GM13977 (cell line): Measurements from ENCODE around the gene FAF2.

Experiments used
- DNase-seq: peaks from one replicate; pipeline ENCODE4 v3.0.0; 2012; ENCODE audit warnings: low spot score
- in situ Hi-C: fragments of 300-500 bp; cut with MboI; formaldehyde crosslinking; loops from one replicate; pipeline ENCODE4 v1.12.0; 2022; ENCODE audit warnings: low sequenced_read_pairs, low pct_unique_long_range_greater_than_20kb, mixed read lengths, inconsistent platforms; ENCODE audit not compliant: unreplicated experiment
- TF ChIP-seq, protein P1 (sequence below): IDR thresholded peaks from 2 replicates; pipeline ENCODE4 v1.5.1; 2012; ENCODE audit warnings: mild to moderate bottlenecking, control low read depth; ENCODE audit not compliant: insufficient read depth; ENCODE audit errors: extremely low read depth, missing control alignments

FAF2 gene

DNA sequence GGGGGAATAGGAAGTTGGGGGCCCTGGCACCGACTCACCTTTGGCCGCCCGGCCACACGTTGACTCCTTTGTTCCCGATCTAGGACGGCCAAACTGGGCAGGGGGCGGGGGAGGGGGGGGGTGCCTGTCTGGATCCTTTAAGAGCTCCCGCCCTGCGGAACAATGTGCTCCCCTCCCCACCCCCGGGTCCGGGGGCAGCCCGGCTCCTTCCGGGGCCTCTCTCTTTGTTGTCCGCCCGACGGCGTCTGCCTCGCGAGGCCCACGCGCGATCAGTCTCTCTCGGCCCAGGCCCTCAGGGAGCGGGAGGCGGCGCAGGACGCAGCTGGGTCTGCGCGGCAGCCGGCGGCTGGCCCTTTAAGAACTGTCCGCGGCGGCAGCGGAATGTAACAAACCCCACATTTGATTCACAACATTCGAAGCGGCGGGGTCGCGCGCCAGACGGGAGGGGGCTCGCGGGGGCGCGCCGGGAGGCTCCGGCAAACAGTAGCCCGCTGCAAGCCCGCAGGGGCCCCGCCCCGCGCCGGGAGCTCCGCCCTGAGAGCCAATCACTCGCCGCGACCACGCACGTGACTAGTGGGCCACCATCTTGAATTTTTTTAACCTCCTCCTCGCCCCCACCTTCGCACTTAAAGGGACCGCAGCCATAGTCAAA, 88.8 kb downstream of the FAF2 start, which contains the start of gene RNF44:
Gene RNF44 (minus strand): TSS at position 501 of the 652 bp plus-strand sequence. CDS start 4,930 bp downstream, outside the sequence.
- peak; percentile 96 for DNase-seq

DNA sequence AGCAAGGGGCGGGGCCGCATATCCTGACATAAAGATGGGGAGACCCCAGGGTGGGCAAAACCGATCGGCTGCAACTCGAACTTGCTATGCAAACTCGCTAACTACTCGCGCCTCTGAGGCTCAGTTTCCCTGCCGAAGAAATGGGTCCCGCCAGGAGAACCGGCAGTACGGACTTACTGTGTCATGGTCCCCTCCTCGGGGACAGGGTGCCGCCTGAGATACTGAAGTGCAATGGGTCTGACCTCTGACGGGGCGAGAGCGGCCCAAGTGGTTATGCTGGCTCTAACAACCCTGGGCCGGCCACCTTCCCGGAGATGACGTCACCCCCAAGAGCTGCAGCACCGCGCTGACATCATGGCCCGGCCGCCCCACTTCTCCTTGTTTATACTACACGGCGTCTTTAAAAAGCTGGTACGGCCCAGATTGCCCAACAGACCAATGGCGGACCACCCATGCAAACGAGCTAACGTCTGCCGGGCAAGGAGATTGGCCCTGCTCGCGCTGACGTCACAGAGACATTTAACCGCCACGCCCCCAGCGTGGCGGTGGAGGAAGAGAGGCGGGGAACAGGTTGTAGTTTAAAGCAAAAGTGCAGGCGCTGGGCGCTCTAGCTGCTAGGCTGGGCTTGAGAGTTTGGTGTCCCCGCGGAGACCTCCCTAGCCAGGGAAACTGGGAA, 89.5 kb downstream of the FAF2 start:
- TF ChIP-seq, protein P1, sequence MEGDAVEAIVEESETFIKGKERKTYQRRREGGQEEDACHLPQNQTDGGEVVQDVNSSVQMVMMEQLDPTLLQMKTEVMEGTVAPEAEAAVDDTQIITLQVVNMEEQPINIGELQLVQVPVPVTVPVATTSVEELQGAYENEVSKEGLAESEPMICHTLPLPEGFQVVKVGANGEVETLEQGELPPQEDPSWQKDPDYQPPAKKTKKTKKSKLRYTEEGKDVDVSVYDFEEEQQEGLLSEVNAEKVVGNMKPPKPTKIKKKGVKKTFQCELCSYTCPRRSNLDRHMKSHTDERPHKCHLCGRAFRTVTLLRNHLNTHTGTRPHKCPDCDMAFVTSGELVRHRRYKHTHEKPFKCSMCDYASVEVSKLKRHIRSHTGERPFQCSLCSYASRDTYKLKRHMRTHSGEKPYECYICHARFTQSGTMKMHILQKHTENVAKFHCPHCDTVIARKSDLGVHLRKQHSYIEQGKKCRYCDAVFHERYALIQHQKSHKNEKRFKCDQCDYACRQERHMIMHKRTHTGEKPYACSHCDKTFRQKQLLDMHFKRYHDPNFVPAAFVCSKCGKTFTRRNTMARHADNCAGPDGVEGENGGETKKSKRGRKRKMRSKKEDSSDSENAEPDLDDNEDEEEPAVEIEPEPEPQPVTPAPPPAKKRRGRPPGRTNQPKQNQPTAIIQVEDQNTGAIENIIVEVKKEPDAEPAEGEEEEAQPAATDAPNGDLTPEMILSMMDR = no peak
- DNase-seq = peak; percentile 94
- in situ Hi-C loops = no loop called here

More for the DNA sequence above, 88.8 kb downstream of the FAF2 start, which contains the start of gene RNF44:
- TF ChIP-seq, protein P1 = no peak
- in situ Hi-C loops = no loop called here

DNA sequence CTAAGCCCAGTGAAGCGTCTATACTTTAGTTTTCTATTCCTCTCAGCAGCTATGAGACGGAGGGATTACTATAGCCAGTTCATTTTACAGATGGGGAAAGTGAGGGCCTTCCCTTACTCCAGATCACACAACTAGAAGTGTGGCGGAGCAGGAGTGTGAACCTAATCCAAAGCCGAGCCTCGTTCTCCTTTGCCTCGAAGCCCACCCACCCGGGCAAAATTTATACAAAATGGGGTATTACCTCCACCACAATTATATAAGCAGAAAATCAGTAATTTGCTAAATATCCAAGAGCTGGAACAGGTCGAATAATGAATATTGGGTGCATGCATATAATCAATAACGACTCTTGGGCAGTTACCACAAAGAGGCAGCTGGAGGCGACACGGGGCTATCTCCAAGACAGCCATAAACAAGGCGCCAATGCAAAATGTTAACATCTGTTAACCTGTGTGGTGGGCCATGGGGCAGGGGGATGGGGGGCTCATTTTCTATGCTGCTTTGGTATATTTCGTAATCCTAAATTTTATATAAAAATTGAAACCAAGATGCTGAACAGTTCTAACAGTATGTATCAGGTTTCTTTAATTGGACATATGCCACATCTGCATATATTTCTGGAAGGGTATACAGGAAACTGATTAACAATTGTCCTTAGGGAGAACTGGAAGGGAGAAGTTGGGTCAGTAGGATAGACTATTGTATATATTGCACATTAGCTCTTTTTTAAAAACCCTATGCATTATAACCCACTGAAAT, 90.2 kb downstream of the FAF2 start:
- in situ Hi-C loops = no loop called here
- no peak for DNase-seq
- TF ChIP-seq, protein P1 = no peak

DNA sequence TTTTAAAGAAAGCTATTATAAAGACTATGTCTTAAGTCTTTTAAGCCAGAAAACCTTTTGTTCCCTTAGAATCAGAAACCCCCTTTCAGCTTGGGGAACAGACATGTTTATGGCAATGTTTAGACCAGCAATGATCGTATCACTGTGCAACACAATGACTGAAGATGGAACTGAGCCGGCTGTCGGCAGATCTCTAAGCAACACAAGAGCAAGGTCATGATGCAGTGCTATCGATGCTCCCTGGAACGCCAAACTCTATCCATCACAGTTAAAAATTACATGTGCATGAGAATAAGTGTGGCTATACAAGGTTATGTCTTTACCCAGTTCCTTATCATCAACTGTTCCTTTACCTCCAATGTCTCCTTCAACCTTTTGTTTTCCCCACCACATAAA, 90.8 kb downstream of the FAF2 start:
- no peak for DNase-seq
- in situ Hi-C loops = no loop called here
- TF ChIP-seq, protein P1 = no peak

DNA sequence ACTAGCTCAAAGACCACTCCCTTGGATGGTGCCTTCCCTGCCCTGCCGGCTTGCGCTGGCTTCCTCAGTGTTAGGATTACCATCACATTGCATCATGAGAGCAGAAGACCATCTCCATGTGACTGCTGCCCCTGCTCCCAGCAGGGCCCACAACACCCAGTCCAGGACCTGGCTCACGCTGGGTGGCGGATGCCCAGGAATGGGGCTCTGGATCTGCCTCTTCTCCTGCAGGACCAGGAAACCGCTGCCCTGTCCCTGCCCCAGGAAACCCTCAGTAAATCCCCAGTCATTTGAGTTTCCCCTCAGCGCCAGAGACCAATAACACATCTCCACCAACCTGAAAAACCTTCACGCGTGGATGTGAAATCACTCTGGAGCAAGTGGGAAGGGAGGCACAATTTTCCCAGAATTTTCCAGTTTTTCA, 92.3 kb downstream of the FAF2 start:
- no peak for DNase-seq
- TF ChIP-seq, protein P1 = no peak
- in situ Hi-C loops = no loop called here

DNA sequence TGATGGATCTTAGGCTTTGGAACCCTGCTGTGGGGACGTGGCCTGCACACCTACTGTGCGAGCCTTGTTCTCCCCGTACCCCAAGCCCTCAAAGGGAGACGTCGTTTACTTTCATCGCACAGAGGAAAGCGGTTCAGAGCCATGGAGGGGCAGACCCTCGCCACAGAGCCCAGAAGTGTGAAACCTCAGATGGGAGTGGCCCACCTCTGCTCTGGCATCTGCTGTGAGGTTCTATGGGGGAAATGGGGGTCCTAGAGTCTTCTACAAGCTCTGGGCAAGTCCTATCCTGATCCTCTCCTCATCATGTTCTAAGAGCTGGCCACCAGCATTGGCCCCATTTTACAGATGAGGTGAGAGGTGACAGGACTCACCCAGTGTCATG, 92.8 kb downstream of the FAF2 start:
- no peak for DNase-seq
- in situ Hi-C loops = no loop called here
- TF ChIP-seq, protein P1 = no peak
